DND-41 (cell line): ENCODE results near the gene PSAP.

ENCODE experiments used
- ATAC-seq: fragments of 200-7000 bp; cut with Tn5 transposase; 3 replicates; pipeline ENCODE4 v1.9.1; 2021; ENCODE audit warnings: low read depth; ENCODE audit not compliant: insufficient read depth
- DNase-seq: peaks from one replicate; pipeline ENCODE4 v3.0.0-alpha.2; 2020
- H2AFZ ChIP-seq: 2 replicates; pipeline ENCODE4 v1.6.0; 2012; ENCODE audit warnings: low read depth, low read length
- H3K27ac ChIP-seq: 2 replicates; pipeline ENCODE4 v1.5.1; 2012; ENCODE audit warnings: low read length, inconsistent platforms
- H3K27me3 ChIP-seq: fragments of 200-600 bp; sonication (generic); 2 replicates; pipeline ENCODE4 v1.6.0; 2012; ENCODE audit warnings: low read length, mild to moderate bottlenecking, inconsistent platforms; ENCODE audit not compliant: insufficient read depth, poor library complexity
- H3K36me3 ChIP-seq: 2 replicates; pipeline ENCODE4 v1.5.1; 2012; ENCODE audit warnings: low read length, inconsistent platforms; ENCODE audit not compliant: insufficient read depth
- H3K4me1 ChIP-seq: 2 replicates; pipeline ENCODE4 v1.5.1; 2012; ENCODE audit warnings: mild to moderate bottlenecking, low read length; ENCODE audit not compliant: insufficient read depth
- H3K4me2 ChIP-seq: 2 replicates; pipeline ENCODE4 v1.6.0; 2012; ENCODE audit warnings: mild to moderate bottlenecking, moderate library complexity, low read length, inconsistent platforms; ENCODE audit not compliant: insufficient read depth
- H3K4me3 ChIP-seq, 2 experiments: fragments of 200-600 bp in 1 of 2; shearing (Covaris generic) in 1 of 2; 2 replicates each; pipeline ENCODE4 v1.5.1; 2012 to 2016; ENCODE audit warnings: inconsistent platforms in 2 of 2, low read length in 2 of 2, mild to moderate bottlenecking in 2 of 2, low read depth in 1 of 2, moderate library complexity in 1 of 2
- H3K79me2 ChIP-seq: 2 replicates; pipeline ENCODE4 v1.6.0; 2012; ENCODE audit warnings: low read length, inconsistent platforms; ENCODE audit not compliant: insufficient read depth
- H3K9ac ChIP-seq: 2 replicates; pipeline ENCODE4 v1.6.0; 2012; ENCODE audit warnings: low read depth, mild to moderate bottlenecking, inconsistent platforms, low read length, moderate library complexity
- H3K9me3 ChIP-seq: 2 replicates; pipeline ENCODE4 v1.5.1; 2012; ENCODE audit warnings: low read length, moderate library complexity, mild to moderate bottlenecking, inconsistent platforms; ENCODE audit not compliant: insufficient read depth, severe bottlenecking
- H4K20me1 ChIP-seq: 2 replicates; pipeline ENCODE4 v1.6.0; 2012; ENCODE audit warnings: low read length; ENCODE audit not compliant: insufficient read depth
- CTCF ChIP-seq: IDR thresholded peaks from 2 replicates; pipeline ENCODE4 v1.5.1; 2012; ENCODE audit warnings: borderline replicate concordance, low read length, moderate library complexity, mild to moderate bottlenecking; ENCODE audit not compliant: poor library complexity, severe bottlenecking; ENCODE audit errors: extremely low read depth
- EZH2 ChIP-seq: IDR thresholded peaks from 3 replicates; pipeline ENCODE4 v1.6.1; 2012; ENCODE audit warnings: borderline replicate concordance, low read depth, mild to moderate bottlenecking, moderate library complexity, low read length, inconsistent platforms; ENCODE audit not compliant: severe bottlenecking

The PSAP gene

GRCh38 chr10:71893920-71894319 lies 42.9 kb upstream of the PSAP start:
- H3K4me2 ChIP-seq = no peak overlapping the region
- H3K9me3 ChIP-seq = no peaks in the 10 kb centered on the region
- no peak overlapping the region for H3K9ac ChIP-seq
- H3K79me2 ChIP-seq = peaks cover 13% of the 10 kb centered on the region
- no peak overlapping the region for H3K27ac ChIP-seq
- no peak for TF ChIP-seq CTCF
- TF ChIP-seq EZH2 = no peak
- no peak overlapping the region for H2AFZ ChIP-seq
- H3K4me1 ChIP-seq = peaks cover 20% of the 10 kb centered on the region
- no peaks in the 10 kb centered on the region for H3K36me3 ChIP-seq
- ATAC-seq (no peak), DNase-seq (no peak)
- H3K27me3 ChIP-seq = no peaks in the 10 kb centered on the region
- H4K20me1 ChIP-seq = no peaks in the 10 kb centered on the region
- H3K4me3 ChIP-seq = no peak overlapping the region

DNA sequence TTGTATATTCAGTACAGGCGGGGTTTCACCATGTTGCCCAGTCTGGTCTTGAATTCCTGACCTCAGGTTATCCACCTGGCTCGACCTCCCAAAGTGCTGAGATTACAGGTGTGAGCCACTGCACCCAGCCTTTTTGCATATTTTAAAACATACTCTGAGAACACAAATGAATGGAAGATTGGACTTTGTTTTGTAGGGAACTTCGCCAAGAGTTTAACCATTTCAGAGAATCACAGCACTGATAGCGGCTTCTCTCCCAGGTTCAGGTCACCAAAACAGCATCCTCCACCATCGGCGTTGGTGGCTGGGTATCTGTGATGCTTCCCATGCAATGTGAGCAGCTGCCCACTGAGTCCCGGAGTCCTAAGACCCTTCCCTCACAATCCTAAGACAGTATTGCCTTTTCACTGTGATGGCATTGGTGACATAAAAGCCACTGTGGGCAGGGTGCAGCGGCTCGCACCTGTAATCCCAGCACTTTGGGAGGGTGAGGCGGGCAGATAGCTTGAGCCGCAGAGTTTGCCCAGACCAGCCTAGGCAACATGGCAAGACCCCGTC lies 42.3 kb upstream of the PSAP start:
- ATAC-seq (no peak), DNase-seq (no peak)
- Histone ChIP-seq H3K27ac (no peak overlapping the region), H3K9ac (no peak overlapping the region), H3K79me2 (peaks cover 19% of the 10 kb centered on the region), H3K36me3 (no peaks in the 10 kb centered on the region), H3K4me3 (no peak overlapping the region), H4K20me1 (no peaks in the 10 kb centered on the region), H3K27me3 (no peaks in the 10 kb centered on the region), H3K4me2 (no peak overlapping the region), H2AFZ (no peak overlapping the region), H3K9me3 (no peaks in the 10 kb centered on the region), H3K4me1 (peaks cover 23% of the 10 kb centered on the region)
- TF ChIP-seq CTCF (no peak), EZH2 (no peak)

- Histone ChIP-seq H3K9ac (no peak overlapping the region), H3K79me2 (peaks cover 27% of the 10 kb centered on the region), H3K4me3 (no peak overlapping the region), H3K9me3 (no peaks in the 10 kb centered on the region), H3K27ac (peak overlapping the region; percentile 46), H4K20me1 (no peaks in the 10 kb centered on the region), H2AFZ (no peak overlapping the region), H3K4me1 (peaks cover 36% of the 10 kb centered on the region), H3K4me2 (no peak overlapping the region), H3K27me3 (no peaks in the 10 kb centered on the region), H3K36me3 (no peaks in the 10 kb centered on the region)
- no peak for ATAC-seq
- TF ChIP-seq CTCF (no peak), EZH2 (no peak)
- DNase-seq = no peak
Measured at GRCh38 chr10:71891437-71891836, 40.4 kb upstream of the PSAP start.

- no peaks in the 10 kb centered on the region for H3K27me3 ChIP-seq
- TF ChIP-seq CTCF (peak; percentile 41), EZH2 (no peak)
- H3K9ac ChIP-seq = peak overlapping the region; percentile 80
Measured at GRCh38 chr10:71889388-71889987, 38.4 kb upstream of the PSAP start.

More at GRCh38 chr10:71889388-71889987, 38.4 kb upstream of the PSAP start:
- no peaks in the 10 kb centered on the region for H4K20me1 ChIP-seq
- H3K9me3 ChIP-seq = no peaks in the 10 kb centered on the region
- ATAC-seq = peak; percentile 9
- H3K36me3 ChIP-seq = no peaks in the 10 kb centered on the region
- no peak for DNase-seq
- peaks cover 27% of the 10 kb centered on the region for H3K79me2 ChIP-seq
- peak overlapping the region; percentile 96 for H3K27ac ChIP-seq
- peaks cover 32% of the 10 kb centered on the region for H3K4me1 ChIP-seq
- peak overlapping the region; percentile 73 for H3K4me2 ChIP-seq
- H2AFZ ChIP-seq = peak overlapping the region; percentile 53
- H3K4me3 ChIP-seq = peak overlapping the region; percentile 4 to 65; a peak in 3 of 4 replicates
